GM19455 (cell line): ENCODE results near the gene TRAF5.
"Not testable (repeated sequence)": the region's sequence is repeated elsewhere in the genome, so short reads cannot be mapped to it uniquely, and the experiment has no call there.

ENCODE experiments used
- ATAC-seq: cut with Tn5 transposase; IDR thresholded peaks from one replicate; pipeline ENCODE4 v1.9.1; 2021; ENCODE audit not compliant: unreplicated experiment

TRAF5 gene

GRCh38 chr1:211377539-211378450, 51.2 kb downstream of the TRAF5 start:
- no peak for ATAC-seq

- no peak for ATAC-seq
Observed at GRCh38 chr1:211378844-211379243, 52.2 kb downstream of the TRAF5 start.

- no peak for ATAC-seq
Observed at GRCh38 chr1:211379446-211379845, 52.8 kb downstream of the TRAF5 start.

GRCh38 chr1:211381481-211382181, 55.0 kb downstream of the TRAF5 start:
- ATAC-seq, result no peak

- no peak for ATAC-seq
Observed at GRCh38 chr1:211382182-211382713, 55.6 kb downstream of the TRAF5 start.

GRCh38 chr1:211382714-211383480, 56.3 kb downstream of the TRAF5 start:
- ATAC-seq, result peak; percentile 92

GRCh38 chr1:211384524-211384923, 57.9 kb downstream of the TRAF5 start:
- ATAC-seq, result no peak

GRCh38 chr1:211386921-211387320, 60.3 kb downstream of the TRAF5 start:
- ATAC-seq, result no peak

- not testable (repeated sequence) for ATAC-seq
Observed at GRCh38 chr1:211390829-211391228, 64.2 kb downstream of the TRAF5 start.

- ATAC-seq, result no peak
Observed at GRCh38 chr1:211393203-211393602, 66.6 kb downstream of the TRAF5 start.

- ATAC-seq, result not testable (repeated sequence)
Observed at GRCh38 chr1:211398266-211398930, 71.8 kb downstream of the TRAF5 start.

GRCh38 chr1:211399851-211400393, 73.3 kb downstream of the TRAF5 start:
- ATAC-seq, result not testable (repeated sequence)

- ATAC-seq, result not testable (repeated sequence)
Observed at GRCh38 chr1:211401751-211402150, 75.1 kb downstream of the TRAF5 start.

- not testable (repeated sequence) for ATAC-seq
Observed at GRCh38 chr1:211406086-211406485, 79.5 kb downstream of the TRAF5 start.

- not testable (repeated sequence) for ATAC-seq
Observed at GRCh38 chr1:211407749-211408148, 81.1 kb downstream of the TRAF5 start.

- ATAC-seq, result no peak
Observed at GRCh38 chr1:211411639-211412038, 85.0 kb downstream of the TRAF5 start.

- ATAC-seq, result no peak
Observed at GRCh38 chr1:211415700-211416099, 89.1 kb downstream of the TRAF5 start.

GRCh38 chr1:211416246-211416627, 89.6 kb downstream of the TRAF5 start:
- ATAC-seq, result peak; percentile 72

- peak; percentile 73 for ATAC-seq
Observed at GRCh38 chr1:211416628-211417323, 90.1 kb downstream of the TRAF5 start.

- no peak for ATAC-seq
Observed at GRCh38 chr1:211420389-211420788, 93.8 kb downstream of the TRAF5 start.
